Neuron (in vitro differentiated cells): ENCODE measurements around the gene KLF8.

Source experiments
- H2AFZ ChIP-seq: one replicate; pipeline ENCODE4 v1.6.1; 2013; ENCODE audit warnings: low read depth, mild to moderate bottlenecking, inconsistent platforms, low read length, moderate library complexity
- H3K27me3 ChIP-seq: one replicate; pipeline ENCODE4 v1.6.1; 2013; ENCODE audit warnings: low read length; ENCODE audit not compliant: insufficient read depth
- H3K36me3 ChIP-seq: one replicate; pipeline ENCODE4 v1.6.1; 2013; ENCODE audit warnings: low read length; ENCODE audit not compliant: insufficient read depth
- H3K4me1 ChIP-seq: one replicate; pipeline ENCODE4 v1.6.1; 2013; ENCODE audit warnings: low read length; ENCODE audit not compliant: insufficient read depth
- H3K4me3 ChIP-seq: 2 replicates; pipeline ENCODE4 v1.5.1; 2013; ENCODE audit warnings: mild to moderate bottlenecking, low read length, moderate library complexity
- H3K9me3 ChIP-seq: one replicate; pipeline ENCODE4 v1.6.1; 2013; ENCODE audit warnings: low read length

Gene KLF8

GRCh38 chrX:56253832-56254703 lies 21.9 kb downstream of the KLF8 start:
- no peaks in the 10 kb centered on the region for H3K36me3 ChIP-seq
- no peaks in the 10 kb centered on the region for H3K27me3 ChIP-seq
- H3K4me1 ChIP-seq, result no peaks in the 10 kb centered on the region
- H3K9me3 ChIP-seq, result no peaks in the 10 kb centered on the region
- no peak overlapping the region for H3K4me3 ChIP-seq
- H2AFZ ChIP-seq, result no peak overlapping the region

- H3K4me1 ChIP-seq, result no peaks in the 10 kb centered on the region
- no peak overlapping the region for H2AFZ ChIP-seq
- H3K36me3 ChIP-seq, result no peaks in the 10 kb centered on the region
- H3K4me3 ChIP-seq, result no peak overlapping the region
- H3K27me3 ChIP-seq, result no peaks in the 10 kb centered on the region
- H3K9me3 ChIP-seq, result no peaks in the 10 kb centered on the region
Observed at GRCh38 chrX:56268888-56269287, 36.7 kb downstream of the KLF8 start.

GRCh38 chrX:56278692-56279091 lies 46.5 kb downstream of the KLF8 start:
- Histone ChIP-seq H3K9me3 (no peaks in the 10 kb centered on the region), H2AFZ (no peak overlapping the region), H3K27me3 (peaks cover 4% of the 10 kb centered on the region), H3K4me3 (no peak overlapping the region), H3K36me3 (no peaks in the 10 kb centered on the region), H3K4me1 (no peaks in the 10 kb centered on the region)

GRCh38 chrX:56279863-56280262 lies 47.7 kb downstream of the KLF8 start:
- Histone ChIP-seq H2AFZ (no peak overlapping the region), H3K27me3 (peaks cover 4% of the 10 kb centered on the region), H3K9me3 (no peaks in the 10 kb centered on the region), H3K4me3 (no peak overlapping the region), H3K36me3 (no peaks in the 10 kb centered on the region), H3K4me1 (no peaks in the 10 kb centered on the region)

GRCh38 chrX:56281789-56282188 lies 49.6 kb downstream of the KLF8 start:
- Histone ChIP-seq H3K27me3 (peaks cover 4% of the 10 kb centered on the region), H3K36me3 (no peaks in the 10 kb centered on the region), H3K4me3 (no peak overlapping the region), H3K9me3 (no peaks in the 10 kb centered on the region), H2AFZ (no peak overlapping the region), H3K4me1 (no peaks in the 10 kb centered on the region)

- Histone ChIP-seq H2AFZ (no peak overlapping the region), H3K4me3 (no peak overlapping the region), H3K4me1 (no peaks in the 10 kb centered on the region), H3K36me3 (no peaks in the 10 kb centered on the region), H3K27me3 (no peaks in the 10 kb centered on the region), H3K9me3 (no peaks in the 10 kb centered on the region)
Observed at GRCh38 chrX:56284269-56284668, 52.1 kb downstream of the KLF8 start.

GRCh38 chrX:56288608-56289007 lies 56.5 kb downstream of the KLF8 start:
- H3K9me3 ChIP-seq, result no peaks in the 10 kb centered on the region
- H3K36me3 ChIP-seq, result no peaks in the 10 kb centered on the region
- no peak overlapping the region for H2AFZ ChIP-seq
- H3K4me3 ChIP-seq, result no peak overlapping the region
- H3K27me3 ChIP-seq, result no peaks in the 10 kb centered on the region
- H3K4me1 ChIP-seq, result no peaks in the 10 kb centered on the region

GRCh38 chrX:56289449-56289848 lies 57.3 kb downstream of the KLF8 start:
- Histone ChIP-seq H3K4me1 (no peaks in the 10 kb centered on the region), H3K4me3 (no peak overlapping the region), H2AFZ (no peak overlapping the region), H3K36me3 (no peaks in the 10 kb centered on the region), H3K27me3 (no peaks in the 10 kb centered on the region), H3K9me3 (no peaks in the 10 kb centered on the region)

GRCh38 chrX:56308726-56309125 lies 76.6 kb downstream of the KLF8 start:
- H3K36me3 ChIP-seq, result no peaks in the 10 kb centered on the region
- no peak overlapping the region for H2AFZ ChIP-seq
- H3K4me3 ChIP-seq, result no peak overlapping the region
- no peaks in the 10 kb centered on the region for H3K9me3 ChIP-seq
- H3K27me3 ChIP-seq, result no peaks in the 10 kb centered on the region
- no peaks in the 10 kb centered on the region for H3K4me1 ChIP-seq

- no peaks in the 10 kb centered on the region for H3K9me3 ChIP-seq
- H2AFZ ChIP-seq, result no peak overlapping the region
- H3K36me3 ChIP-seq, result no peaks in the 10 kb centered on the region
- no peak overlapping the region for H3K4me3 ChIP-seq
- H3K4me1 ChIP-seq, result no peaks in the 10 kb centered on the region
- no peaks in the 10 kb centered on the region for H3K27me3 ChIP-seq
Observed at GRCh38 chrX:56309881-56310280, 77.7 kb downstream of the KLF8 start.

GRCh38 chrX:56310581-56310980 lies 78.4 kb downstream of the KLF8 start:
- H3K4me1 ChIP-seq, result no peaks in the 10 kb centered on the region
- no peak overlapping the region for H3K4me3 ChIP-seq
- no peak overlapping the region for H2AFZ ChIP-seq
- H3K27me3 ChIP-seq, result no peaks in the 10 kb centered on the region
- no peaks in the 10 kb centered on the region for H3K36me3 ChIP-seq
- no peaks in the 10 kb centered on the region for H3K9me3 ChIP-seq

GRCh38 chrX:56313308-56313707 lies 81.2 kb downstream of the KLF8 start:
- H3K4me3 ChIP-seq, result no peak overlapping the region
- H3K9me3 ChIP-seq, result no peaks in the 10 kb centered on the region
- H3K4me1 ChIP-seq, result no peaks in the 10 kb centered on the region
- no peaks in the 10 kb centered on the region for H3K27me3 ChIP-seq
- no peaks in the 10 kb centered on the region for H3K36me3 ChIP-seq
- H2AFZ ChIP-seq, result no peak overlapping the region

- no peaks in the 10 kb centered on the region for H3K9me3 ChIP-seq
- no peaks in the 10 kb centered on the region for H3K4me1 ChIP-seq
- no peaks in the 10 kb centered on the region for H3K36me3 ChIP-seq
- no peak overlapping the region for H3K4me3 ChIP-seq
- no peak overlapping the region for H2AFZ ChIP-seq
- H3K27me3 ChIP-seq, result no peaks in the 10 kb centered on the region
Observed at GRCh38 chrX:56314334-56314733, 82.2 kb downstream of the KLF8 start.

- Histone ChIP-seq H3K27me3 (no peaks in the 10 kb centered on the region), H3K4me3 (no peak overlapping the region), H2AFZ (no peak overlapping the region), H3K4me1 (no peaks in the 10 kb centered on the region), H3K9me3 (no peaks in the 10 kb centered on the region), H3K36me3 (no peaks in the 10 kb centered on the region)
Observed at GRCh38 chrX:56318076-56318475, 85.9 kb downstream of the KLF8 start.
